ENCODE results near the gene RELCH.

RELCH gene

GRCh38 chr18:62250475-62250874 lies 63.4 kb downstream of the RELCH start:
- DNase-seq (ENCODE audit: low read depth) = no peak

- DNase-seq (ENCODE audit: low read depth) = no peak
Measured at GRCh38 chr18:62258093-62258492, 71.0 kb downstream of the RELCH start.

DNA sequence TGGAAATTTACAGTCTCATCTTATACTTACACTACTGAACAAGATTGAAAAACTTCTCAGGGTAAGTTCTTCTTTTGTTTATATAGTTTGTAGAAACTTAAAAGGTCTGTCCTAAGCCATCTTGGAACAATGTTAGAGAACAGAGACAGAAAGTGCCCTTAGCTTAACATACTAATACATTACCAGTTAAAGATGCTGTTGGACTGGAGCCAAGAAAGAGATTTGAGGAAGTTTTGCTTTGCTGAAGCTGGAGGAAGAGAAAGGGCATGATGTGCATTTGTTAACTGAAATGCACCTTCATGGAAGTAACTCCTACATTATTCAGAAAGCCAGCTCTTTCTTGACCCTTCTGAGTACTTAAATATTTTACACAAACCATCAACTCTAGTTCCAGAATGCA lies 71.6 kb downstream of the RELCH start:
- DNase-seq (ENCODE audit: low read depth) = no peak

- DNase-seq (ENCODE audit: low read depth) = no peak
Measured at GRCh38 chr18:62262061-62262460, 75.0 kb downstream of the RELCH start.

GRCh38 chr18:62264984-62265383 lies 77.9 kb downstream of the RELCH start:
- DNase-seq (ENCODE audit: low read depth) = no peak

- no peak for DNase-seq (ENCODE audit: low read depth)
Measured at GRCh38 chr18:62277045-62277444, 90.0 kb downstream of the RELCH start.

- no peak for DNase-seq (ENCODE audit: low read depth)
Measured at GRCh38 chr18:62279561-62279960, 92.5 kb downstream of the RELCH start.

DNA sequence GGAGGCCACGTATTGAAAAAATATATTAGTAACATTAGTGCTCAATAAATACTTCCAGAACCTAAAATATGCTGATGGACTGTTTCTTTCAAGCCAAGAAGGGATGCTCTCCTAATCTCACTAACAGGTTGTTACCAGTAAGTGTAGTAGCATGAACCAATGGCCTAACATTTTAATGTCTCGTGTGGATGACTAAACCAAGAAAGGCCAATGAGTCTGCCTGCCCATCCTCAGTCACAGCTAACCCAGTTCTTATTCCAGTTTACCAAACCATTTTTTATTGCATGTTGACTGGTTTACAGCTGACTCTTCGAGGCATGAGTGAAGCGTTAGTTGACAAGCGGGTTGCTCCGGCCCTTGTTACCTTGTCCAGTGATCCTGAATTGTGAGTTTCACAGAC lies 93.0 kb downstream of the RELCH start:
- DNase-seq (ENCODE audit: low read depth) = no peak

DNA sequence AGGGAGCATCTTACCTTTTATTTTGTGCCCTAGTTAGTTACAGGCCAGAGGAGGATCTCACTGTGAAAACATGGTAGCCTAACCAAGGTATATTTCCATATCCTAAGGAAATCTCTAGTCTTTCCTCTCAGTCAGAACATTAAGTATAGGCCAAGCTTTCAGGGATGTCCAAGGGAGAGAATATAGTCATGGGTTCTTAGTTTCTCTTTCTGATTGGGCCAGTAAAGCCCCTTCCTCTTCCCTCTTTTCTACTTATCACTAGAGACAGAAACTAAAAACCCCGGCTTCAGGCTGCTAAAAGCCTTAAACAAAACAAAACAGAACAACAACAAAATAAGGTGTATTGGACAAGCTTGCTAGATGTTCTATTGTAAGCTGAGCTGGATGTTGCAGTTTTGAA lies 93.7 kb downstream of the RELCH start:
- no peak for DNase-seq (ENCODE audit: low read depth)

- DNase-seq (ENCODE audit: low read depth) = no peak
Measured at GRCh38 chr18:62281684-62282083, 94.6 kb downstream of the RELCH start.

- DNase-seq (ENCODE audit: low read depth) = no peak
Measured at GRCh38 chr18:62282188-62282629, 95.2 kb downstream of the RELCH start.

- DNase-seq (ENCODE audit: low read depth) = no peak
Measured at GRCh38 chr18:62284637-62285036, 97.6 kb downstream of the RELCH start.

DNA sequence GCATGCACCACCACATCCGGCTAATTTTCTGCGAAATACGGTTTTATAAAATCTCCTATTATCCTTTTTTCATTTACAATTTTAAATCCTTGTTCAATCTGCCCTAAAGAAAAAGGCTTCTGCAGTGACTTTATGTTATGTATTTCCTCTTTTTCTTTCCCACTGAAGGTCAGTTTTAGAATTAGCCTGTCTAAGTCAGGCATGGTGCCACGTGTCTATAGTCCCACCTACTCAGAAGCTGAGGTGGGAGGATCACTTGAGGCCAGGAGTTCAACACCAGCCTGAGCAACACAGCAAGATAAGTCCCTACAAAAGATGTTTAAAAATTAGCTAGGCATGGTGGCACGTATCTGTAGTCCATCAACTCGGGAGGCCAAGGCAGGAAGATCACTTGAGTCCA lies 98.2 kb downstream of the RELCH start:
- no peak for DNase-seq (ENCODE audit: low read depth)

- no peak for DNase-seq (ENCODE audit: low read depth)
Measured at GRCh38 chr18:62287781-62288664, 101.0 kb downstream of the RELCH start.

GRCh38 chr18:62288665-62289008 lies 101.6 kb downstream of the RELCH start:
- DNase-seq (ENCODE audit: low read depth) = no peak

GRCh38 chr18:62289047-62289446 lies 102.0 kb downstream of the RELCH start:
- DNase-seq (ENCODE audit: low read depth) = no peak

GRCh38 chr18:62294073-62294472 lies 107.0 kb downstream of the RELCH start:
- DNase-seq (ENCODE audit: low read depth) = no peak

DNA sequence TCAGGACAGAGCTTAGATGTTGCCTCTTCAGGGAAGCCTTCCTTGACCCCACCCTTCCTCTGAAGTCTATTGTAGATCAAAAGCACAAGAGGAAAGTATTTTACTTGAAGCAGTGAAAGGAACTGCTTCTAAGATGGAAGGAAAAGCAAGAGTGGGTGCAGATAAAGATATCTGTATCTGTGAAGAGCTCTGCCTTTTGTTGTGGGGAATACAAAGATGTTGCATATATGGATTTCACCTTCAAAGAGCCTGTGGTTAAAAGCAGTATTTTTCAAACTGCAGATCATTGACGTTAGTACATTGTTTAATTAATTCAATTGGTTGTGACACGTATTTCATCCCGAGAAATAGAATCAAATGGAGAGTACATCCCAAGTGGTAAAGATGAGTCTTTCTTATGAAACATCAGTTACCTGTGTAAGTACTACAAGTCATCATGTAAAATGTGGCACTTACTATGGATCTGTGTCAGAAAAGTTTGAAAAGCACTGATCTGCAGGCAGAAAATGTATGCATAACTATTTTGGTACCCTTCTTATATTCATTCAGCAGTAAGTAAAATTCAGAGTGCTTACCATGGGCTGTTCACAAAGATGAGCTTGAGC lies 113.4 kb downstream of the RELCH start:
- no peak for DNase-seq (ENCODE audit: low read depth)

DNA sequence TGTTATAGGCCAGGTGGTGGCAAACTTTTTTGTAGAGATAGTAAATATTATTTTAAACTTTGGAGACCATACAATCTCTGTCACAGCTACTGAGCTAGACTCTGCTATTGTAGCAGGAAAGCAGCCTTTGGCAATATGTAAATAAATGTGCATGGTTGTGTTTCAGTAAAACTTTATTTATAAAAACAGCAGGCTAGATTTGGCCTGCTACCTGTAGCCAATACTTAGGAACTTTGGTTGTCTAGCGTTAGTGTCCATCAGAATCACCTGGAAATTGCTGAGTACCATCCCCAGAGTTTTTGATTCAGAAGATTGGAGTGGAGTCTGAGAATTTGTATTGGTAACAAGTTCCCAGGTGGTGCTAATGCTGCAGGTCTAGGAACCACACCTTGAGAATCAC lies 114.3 kb downstream of the RELCH start:
- DNase-seq (ENCODE audit: low read depth) = no peak

GRCh38 chr18:62312851-62313250 lies 125.8 kb downstream of the RELCH start:
- DNase-seq (ENCODE audit: low read depth) = no peak

- no peak for DNase-seq (ENCODE audit: low read depth)
Measured at GRCh38 chr18:62318228-62319180, 131.4 kb downstream of the RELCH start.

- DNase-seq (ENCODE audit: low read depth) = no peak
Measured at GRCh38 chr18:62321201-62321600, 134.1 kb downstream of the RELCH start.

All from activated T-helper 1 cell treated with Interleukin-2 at 50 U/mL for 16 hours (primary cell).